Mucosa of rectum (tissue), 2 donors: ENCODE measurements around the gene COMMD7.

Experiments used
- H3K27ac ChIP-seq, 2 donors: one replicate each; pipeline ENCODE4 v1.7.0; 2013; ENCODE audit warnings: inconsistent platforms in 2 of 2, low read depth in 2 of 2, low read length in 2 of 2
- H3K27me3 ChIP-seq, 2 donors: one replicate each; pipeline ENCODE4 v1.7.0; 2013; ENCODE audit warnings: low read length in 2 of 2; ENCODE audit not compliant: control insufficient read depth in 2 of 2, insufficient read depth in 2 of 2
- H3K36me3 ChIP-seq, 2 donors: one replicate each; pipeline ENCODE4 v1.7.0; 2013; ENCODE audit warnings: low read length in 2 of 2; ENCODE audit not compliant: control insufficient read depth in 2 of 2, insufficient read depth in 2 of 2
- H3K4me1 ChIP-seq, 2 donors: one replicate each; pipeline ENCODE4 v1.7.0; 2013; ENCODE audit warnings: low read length in 2 of 2, mild to moderate bottlenecking in 1 of 2; ENCODE audit not compliant: control insufficient read depth in 2 of 2, insufficient read depth in 2 of 2
- H3K4me3 ChIP-seq, 2 donors: one replicate each; pipeline ENCODE4 v1.7.0; 2013; ENCODE audit warnings: low read length in 2 of 2
- H3K9ac ChIP-seq, 2 donors: one replicate each; pipeline ENCODE4 v1.7.0; 2013; ENCODE audit warnings: low read length in 2 of 2, low read depth in 1 of 2, mild to moderate bottlenecking in 1 of 2
- H3K9me3 ChIP-seq, 2 donors: one replicate each; pipeline ENCODE4 v1.7.0; 2013; ENCODE audit warnings: low read length in 2 of 2; ENCODE audit not compliant: control insufficient read depth in 2 of 2
- donor health status: healthy.
- donor health status: Normal muscosa, but diverticular disease.

Gene COMMD7

DNA sequence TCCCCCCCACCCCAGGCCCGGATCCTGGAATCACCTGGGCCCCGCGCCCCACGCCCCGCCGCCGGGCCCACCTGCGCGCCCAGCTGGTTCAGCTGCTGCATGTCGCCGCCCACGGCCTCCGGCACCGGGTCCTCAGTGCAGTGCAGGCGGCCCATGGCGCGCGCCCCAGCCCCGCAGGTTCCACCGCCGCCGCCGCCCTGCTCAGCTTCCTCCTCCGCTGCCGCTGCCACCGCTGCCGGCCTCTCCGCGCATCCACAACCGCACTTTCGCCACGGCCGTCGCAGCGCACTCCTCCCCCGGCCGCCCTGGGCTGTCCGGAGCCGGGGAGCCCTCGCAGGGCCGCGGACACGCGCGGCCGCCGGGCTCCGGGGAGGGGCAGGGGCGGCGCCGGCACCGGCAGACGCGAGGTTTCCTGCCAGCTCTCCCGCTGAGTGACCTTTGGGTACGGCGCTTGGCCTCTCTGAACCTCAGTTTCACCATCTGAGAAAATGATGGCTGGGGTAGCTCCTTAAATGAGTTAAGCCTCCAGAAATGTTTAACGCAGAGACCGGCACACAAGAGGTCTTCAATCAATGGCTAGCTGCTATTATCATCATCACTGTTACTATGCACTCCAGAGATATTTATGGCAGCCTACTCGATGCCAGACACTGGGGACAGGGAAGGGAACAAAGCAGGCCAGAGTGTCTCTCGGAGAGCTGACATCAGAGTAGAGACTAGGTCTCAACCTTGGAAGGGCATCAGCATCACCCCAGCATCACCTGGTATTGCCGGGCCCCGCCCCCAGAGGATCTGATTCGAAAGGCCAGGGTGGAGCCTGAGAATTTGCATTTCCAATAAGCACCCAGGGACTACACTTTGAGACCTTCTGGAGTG, at the start of gene COMMD7:
Gene COMMD7, minus strand, starts transcription at position 231 of the 876 bp plus-strand sequence. Its CDS starts 76 bp downstream, at position 155.
- Histone ChIP-seq H3K36me3 (no peaks in the 10 kb centered on the region), H3K9me3 (no peaks in the 10 kb centered on the region), H3K4me3 (peak within 1 kb of the TSS; percentile 75 to 85), H3K4me1 (peaks cover 10 to 13% of the 10 kb centered on the region in 2 donors), H3K27ac (peak within 1 kb of the TSS; percentile 55 to 61), H3K9ac (peak within 1 kb of the TSS; percentile 84 to 85), H3K27me3 (no peaks in the 10 kb centered on the region)

DNA sequence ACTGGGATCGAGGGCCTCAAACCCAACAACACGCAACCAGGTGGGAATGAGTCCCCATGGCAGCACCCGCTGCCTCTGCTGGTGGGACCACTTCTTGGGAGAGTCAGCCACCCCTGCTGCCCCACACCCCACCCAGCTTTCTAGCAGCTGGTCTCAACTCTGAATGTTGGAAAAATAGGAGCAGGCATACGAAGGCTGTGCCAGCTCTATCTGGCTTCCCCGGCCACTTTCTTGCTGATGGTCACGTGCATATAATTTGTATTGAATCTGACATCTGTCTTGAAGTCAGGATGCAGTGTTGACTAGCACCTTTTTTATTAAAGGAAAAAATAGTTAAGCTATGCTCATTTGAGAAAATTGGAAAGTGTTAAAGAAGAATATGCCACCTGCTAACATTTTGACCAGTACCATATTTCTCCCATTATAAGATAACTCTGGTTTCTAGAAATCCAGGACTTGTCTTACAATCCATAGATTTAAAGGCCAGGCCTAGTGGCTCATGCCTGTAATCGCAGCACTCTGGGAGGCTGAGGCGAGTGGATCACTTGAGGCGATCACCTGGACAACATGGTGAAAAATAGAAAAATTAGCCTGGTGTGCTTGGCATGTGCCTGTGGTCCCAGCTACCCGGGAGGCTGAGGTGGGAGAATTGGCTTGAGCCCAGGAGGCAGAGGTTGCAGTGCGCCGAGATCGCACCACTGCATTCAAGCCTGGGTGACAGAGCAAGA, 49.6 kb upstream of the COMMD7 start:
- Histone ChIP-seq H3K9me3 (no peaks in the 10 kb centered on the region), H3K27ac (no peak overlapping the region), H3K4me3 (no peak overlapping the region), H3K9ac (no peak overlapping the region), H3K4me1 (no peaks in the 10 kb centered on the region), H3K27me3 (no peaks in the 10 kb centered on the region), H3K36me3 (no peaks in the 10 kb centered on the region)

- Histone ChIP-seq H3K9ac (no peak overlapping the region), H3K4me1 (no peaks in the 10 kb centered on the region), H3K27ac (no peak overlapping the region), H3K9me3 (no peaks in the 10 kb centered on the region), H3K27me3 (no peaks in the 10 kb centered on the region), H3K4me3 (no peak overlapping the region), H3K36me3 (no peaks in the 10 kb centered on the region)
Measured at GRCh38 chr20:32792316-32792715, 49.0 kb upstream of the COMMD7 start.

DNA sequence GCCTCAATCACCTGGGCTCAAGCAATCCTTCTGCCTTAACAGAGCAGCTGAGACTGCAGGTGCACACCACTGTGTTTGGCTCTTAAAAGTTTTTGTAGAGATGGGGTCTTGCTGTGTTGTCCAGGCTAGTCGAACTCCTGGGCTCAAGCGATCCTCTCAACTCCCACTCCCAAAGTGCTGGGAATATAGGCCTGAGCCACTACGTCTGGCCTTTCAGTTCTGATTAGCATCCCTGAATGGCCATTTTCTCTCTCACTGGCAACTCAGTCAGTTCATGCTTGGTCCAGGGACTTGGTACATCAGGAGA, 47.4 kb upstream of the COMMD7 start:
- H3K27me3 ChIP-seq: no peaks in the 10 kb centered on the region
- no peaks in the 10 kb centered on the region for H3K9me3 ChIP-seq
- H3K9ac ChIP-seq: no peak overlapping the region
- H3K36me3 ChIP-seq: no peaks in the 10 kb centered on the region
- H3K4me3 ChIP-seq: no peak overlapping the region
- no peak overlapping the region for H3K27ac ChIP-seq
- no peaks in the 10 kb centered on the region for H3K4me1 ChIP-seq

- no peaks in the 10 kb centered on the region for H3K36me3 ChIP-seq
- no peak overlapping the region for H3K4me3 ChIP-seq
- H3K9me3 ChIP-seq: no peaks in the 10 kb centered on the region
- H3K9ac ChIP-seq: no peak overlapping the region
- H3K4me1 ChIP-seq: no peaks in the 10 kb centered on the region
- H3K27ac ChIP-seq: no peak overlapping the region
- H3K27me3 ChIP-seq: no peaks in the 10 kb centered on the region
Measured at GRCh38 chr20:32789896-32790750, 46.9 kb upstream of the COMMD7 start.

- no peaks in the 10 kb centered on the region for H3K9me3 ChIP-seq
- H3K4me3 ChIP-seq: no peak overlapping the region
- H3K9ac ChIP-seq: no peak overlapping the region
- H3K27ac ChIP-seq: no peak overlapping the region
- H3K4me1 ChIP-seq: no peaks in the 10 kb centered on the region
- H3K27me3 ChIP-seq: no peaks in the 10 kb centered on the region
- no peaks in the 10 kb centered on the region for H3K36me3 ChIP-seq
Measured at GRCh38 chr20:32787168-32787567, 43.9 kb upstream of the COMMD7 start.

GRCh38 chr20:32786059-32786760, 42.9 kb upstream of the COMMD7 start:
- no peaks in the 10 kb centered on the region for H3K4me1 ChIP-seq
- H3K36me3 ChIP-seq: no peaks in the 10 kb centered on the region
- no peaks in the 10 kb centered on the region for H3K9me3 ChIP-seq
- no peak overlapping the region for H3K4me3 ChIP-seq
- no peak overlapping the region for H3K27ac ChIP-seq
- H3K9ac ChIP-seq: no peak overlapping the region
- no peaks in the 10 kb centered on the region for H3K27me3 ChIP-seq

- H3K4me3 ChIP-seq: no peak overlapping the region
- H3K27ac ChIP-seq: no peak overlapping the region
- no peak overlapping the region for H3K9ac ChIP-seq
- H3K4me1 ChIP-seq: no peaks in the 10 kb centered on the region
- no peaks in the 10 kb centered on the region for H3K36me3 ChIP-seq
- H3K9me3 ChIP-seq: no peaks in the 10 kb centered on the region
- no peaks in the 10 kb centered on the region for H3K27me3 ChIP-seq
Measured at GRCh38 chr20:32784369-32785080, 41.3 kb upstream of the COMMD7 start.
